Caki2 (cell line): Measurements from ENCODE around the gene VPS37B. TPM values are rescaled to one million over a fixed set of nuclear protein-coding genes. Genes with fewer than 3 reads are reported as not detected.

ENCODE experiments used
- DNase-seq: peaks from one replicate; pipeline ENCODE4 v3.0.0-alpha.2; 2015; ENCODE audit warnings: low read depth
- in situ Hi-C: cut with HindIII; loops from 2 replicates; pipeline ENCODE4 v1.10.0; 2016; ENCODE audit warnings: low sequenced_read_pairs, low pct_unique_long_range_greater_than_20kb, mixed read lengths
- total RNA-seq: library from RNA; depleted of rRNA; stranded (reverse); fragments of >200 nt; shearing (Covaris generic); gene quantifications from 2 replicates; pipeline ENCODE4 v1.2.3, GENCODE V29; 2014; ENCODE audit warnings: low replicate concordance

Gene VPS37B
- total RNA-seq, 1 experiment from 2014 or later = 37.8 TPM

GRCh38 chr12:122847921-122848421, 48.0 kb downstream of the VPS37B start:
- DNase-seq = no peak
- in situ Hi-C loops = no loop called here

- no peak for DNase-seq
- in situ Hi-C loops = no loop called here
Observed at GRCh38 chr12:122847516-122847836, 48.4 kb downstream of the VPS37B start.

GRCh38 chr12:122846622-122847515, 49.1 kb downstream of the VPS37B start:
- DNase-seq = no peak
- in situ Hi-C loops = no loop called here

- in situ Hi-C loops = no loop called here
- DNase-seq = no peak
Observed at GRCh38 chr12:122845865-122846621, 49.9 kb downstream of the VPS37B start.

- in situ Hi-C loops = no loop called here
- DNase-seq = no peak
Observed at GRCh38 chr12:122845041-122845864, 50.7 kb downstream of the VPS37B start.

- no peak for DNase-seq
- in situ Hi-C loops = no loop called here
Observed at GRCh38 chr12:122844366-122844971, 51.5 kb downstream of the VPS37B start.

- DNase-seq = no peak
- in situ Hi-C loops = no loop called here
Observed at GRCh38 chr12:122843455-122843854, 52.5 kb downstream of the VPS37B start.

GRCh38 chr12:122842505-122843405, 53.2 kb downstream of the VPS37B start:
- DNase-seq = no peak
- in situ Hi-C loops = no loop called here

- in situ Hi-C loops = no loop called here
Observed at GRCh38 chr12:122841544-122842321, 54.2 kb downstream of the VPS37B start.

GRCh38 chr12:122840580-122841513, 55.1 kb downstream of the VPS37B start:
- in situ Hi-C loops = no loop called here
- peak; percentile 48 for DNase-seq

More at GRCh38 chr12:122841544-122842321, 54.2 kb downstream of the VPS37B start:
- peak; percentile 59 for DNase-seq

GRCh38 chr12:122839907-122840554, 55.9 kb downstream of the VPS37B start:
- DNase-seq = no peak
- in situ Hi-C loops = no loop called here

- no peak for DNase-seq
- in situ Hi-C loops = no loop called here
Observed at GRCh38 chr12:122838841-122839240, 57.1 kb downstream of the VPS37B start.

GRCh38 chr12:122837306-122838265, 58.3 kb downstream of the VPS37B start:
- DNase-seq = peak; percentile 79
- in situ Hi-C loops = no loop called here
